ENCODE measurements around the gene PROSER1.

Gene PROSER1

DNA sequence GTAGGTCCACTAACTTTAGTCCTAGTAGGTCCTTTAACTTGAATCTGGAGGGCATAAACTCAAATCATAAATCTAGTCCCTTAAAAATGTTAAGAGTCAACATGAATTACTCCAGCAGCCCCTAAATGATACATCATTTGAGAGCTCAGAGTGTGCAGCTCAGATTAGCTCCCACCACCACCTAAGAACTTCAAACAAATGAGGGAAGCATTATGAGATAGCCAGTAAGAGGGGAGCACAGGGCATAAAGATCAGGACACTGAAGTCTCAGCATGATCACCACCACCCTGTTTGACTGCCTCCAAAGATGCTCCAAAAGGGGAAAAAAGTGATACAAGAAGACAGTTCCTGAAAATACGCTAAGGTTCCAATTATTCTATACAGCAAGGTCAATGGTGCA, 5.7 kb downstream of the PROSER1 start:
- no peak overlapping the region for H3K27ac ChIP-seq
- TF ChIP-seq, protein P1, sequence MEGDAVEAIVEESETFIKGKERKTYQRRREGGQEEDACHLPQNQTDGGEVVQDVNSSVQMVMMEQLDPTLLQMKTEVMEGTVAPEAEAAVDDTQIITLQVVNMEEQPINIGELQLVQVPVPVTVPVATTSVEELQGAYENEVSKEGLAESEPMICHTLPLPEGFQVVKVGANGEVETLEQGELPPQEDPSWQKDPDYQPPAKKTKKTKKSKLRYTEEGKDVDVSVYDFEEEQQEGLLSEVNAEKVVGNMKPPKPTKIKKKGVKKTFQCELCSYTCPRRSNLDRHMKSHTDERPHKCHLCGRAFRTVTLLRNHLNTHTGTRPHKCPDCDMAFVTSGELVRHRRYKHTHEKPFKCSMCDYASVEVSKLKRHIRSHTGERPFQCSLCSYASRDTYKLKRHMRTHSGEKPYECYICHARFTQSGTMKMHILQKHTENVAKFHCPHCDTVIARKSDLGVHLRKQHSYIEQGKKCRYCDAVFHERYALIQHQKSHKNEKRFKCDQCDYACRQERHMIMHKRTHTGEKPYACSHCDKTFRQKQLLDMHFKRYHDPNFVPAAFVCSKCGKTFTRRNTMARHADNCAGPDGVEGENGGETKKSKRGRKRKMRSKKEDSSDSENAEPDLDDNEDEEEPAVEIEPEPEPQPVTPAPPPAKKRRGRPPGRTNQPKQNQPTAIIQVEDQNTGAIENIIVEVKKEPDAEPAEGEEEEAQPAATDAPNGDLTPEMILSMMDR (conservative IDR thresholded peaks at IDR 0.05), result no peak

DNA sequence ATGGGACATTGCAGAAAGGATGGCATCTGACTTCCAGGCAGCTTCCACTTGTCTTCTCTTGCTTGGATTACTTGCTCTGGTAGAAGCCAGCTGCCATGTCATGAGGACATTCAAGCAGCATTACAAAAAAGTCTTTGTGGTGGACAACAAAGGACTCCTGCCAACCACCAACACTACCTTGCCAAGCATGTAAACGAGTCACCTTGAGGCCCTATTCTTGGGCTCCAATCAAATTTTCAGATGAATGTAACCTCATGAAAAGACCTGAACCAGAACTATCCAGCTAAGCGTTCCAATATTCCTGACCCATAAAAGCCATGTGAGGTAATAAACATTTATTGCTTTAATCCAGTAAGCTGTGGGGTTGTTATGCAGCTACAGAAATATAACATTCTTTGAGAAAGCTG, 12.5 kb downstream of the PROSER1 start:
- H3K27ac ChIP-seq, result peak overlapping the region; percentile 82
- TF ChIP-seq, protein P1 (conservative IDR thresholded peaks at IDR 0.05), result no peak

DNA sequence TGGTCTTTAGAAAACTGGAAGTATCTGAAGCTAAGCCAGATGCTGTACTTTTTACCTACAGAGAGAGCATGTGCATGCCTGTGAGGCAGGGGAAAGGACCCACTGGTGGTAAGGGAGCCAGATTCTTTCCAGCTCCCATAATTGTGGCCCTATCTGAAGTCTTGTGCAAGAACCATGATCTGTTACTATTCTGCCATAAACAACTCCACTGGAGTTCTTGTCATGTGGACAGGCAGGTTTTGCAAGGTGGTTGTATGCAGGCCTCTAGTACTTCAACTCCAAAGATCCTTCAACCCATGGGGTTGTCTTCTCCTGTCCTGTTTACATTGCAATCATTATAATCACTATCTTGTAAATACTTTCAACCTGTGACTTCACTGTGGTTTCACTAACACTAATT, 14.1 kb downstream of the PROSER1 start:
- peak overlapping the region; percentile 82 for H3K27ac ChIP-seq
- TF ChIP-seq, protein P1 (conservative IDR thresholded peaks at IDR 0.05), result no peak

DNA sequence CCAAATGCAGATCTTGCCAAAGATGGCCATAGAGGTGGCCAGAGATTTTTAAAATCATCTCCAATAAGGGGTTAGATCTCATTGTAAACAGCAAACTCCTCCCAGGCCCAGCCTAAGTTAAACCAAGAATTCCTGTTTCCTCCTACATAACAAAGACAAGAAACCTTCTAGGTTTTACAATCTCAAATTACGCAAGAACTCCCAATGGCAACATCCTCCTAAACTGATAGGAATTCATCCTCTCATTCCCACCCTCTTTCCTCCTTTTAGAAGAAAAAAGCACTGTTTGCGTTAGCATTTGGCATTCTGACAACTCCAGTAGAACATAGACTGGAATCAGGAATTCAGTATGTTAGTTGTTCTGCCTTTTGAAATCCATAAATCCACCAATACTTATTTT, 14.6 kb downstream of the PROSER1 start:
- peak overlapping the region; percentile 82 for H3K27ac ChIP-seq
- TF ChIP-seq, protein P1 (conservative IDR thresholded peaks at IDR 0.05), result no peak

DNA sequence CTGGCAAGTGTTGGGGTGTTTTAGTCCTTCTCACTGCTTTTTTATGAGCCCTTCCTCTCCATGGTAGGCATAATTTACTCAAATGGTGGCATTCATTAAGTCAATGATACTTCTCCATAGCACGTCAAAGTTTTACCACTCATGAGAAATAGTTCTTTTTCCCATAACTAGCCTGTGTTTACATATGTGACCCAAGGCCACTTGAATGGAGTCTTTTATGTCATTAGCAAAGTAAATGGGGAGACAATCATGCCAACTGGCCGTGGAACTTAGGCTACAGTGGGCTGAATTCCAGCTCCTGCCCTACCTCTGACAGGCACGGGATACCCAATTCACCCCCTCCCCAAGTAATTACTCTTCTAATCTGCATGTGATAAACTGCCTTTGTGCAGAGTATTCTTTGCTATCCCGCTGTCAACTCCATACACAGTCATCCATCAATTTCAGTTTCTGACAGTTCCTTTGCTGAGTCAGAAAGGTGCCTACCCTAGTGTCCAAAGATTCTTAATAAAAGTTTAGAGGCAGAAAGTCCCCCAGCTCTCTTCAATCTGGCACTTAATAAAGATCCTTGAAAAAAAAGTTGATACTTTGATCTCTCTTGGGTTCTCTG, 16.9 kb downstream of the PROSER1 start:
- TF ChIP-seq, protein P1 (conservative IDR thresholded peaks at IDR 0.05), result no peak
- H3K27ac ChIP-seq, result no peak overlapping the region

DNA sequence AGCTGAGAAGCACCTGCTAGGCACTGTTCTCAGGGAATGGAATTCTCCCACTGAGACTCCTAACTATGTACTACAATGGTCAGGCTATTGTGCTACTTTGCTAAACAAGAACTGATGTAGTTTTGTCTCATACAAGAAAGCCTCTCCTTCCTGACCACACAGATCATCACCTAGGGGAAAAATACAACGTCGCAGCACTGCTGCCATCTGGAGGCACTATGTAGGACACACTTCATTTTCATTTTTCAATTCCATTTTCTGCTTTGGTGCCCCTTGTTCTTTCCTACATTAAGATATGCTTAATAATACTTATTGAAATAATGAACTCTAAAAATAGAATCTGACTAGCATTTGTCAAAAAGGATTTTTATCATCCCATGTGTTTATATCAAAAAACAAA, 21.1 kb downstream of the PROSER1 start:
- TF ChIP-seq, protein P1 (conservative IDR thresholded peaks at IDR 0.05), result peak; percentile 85

DNA sequence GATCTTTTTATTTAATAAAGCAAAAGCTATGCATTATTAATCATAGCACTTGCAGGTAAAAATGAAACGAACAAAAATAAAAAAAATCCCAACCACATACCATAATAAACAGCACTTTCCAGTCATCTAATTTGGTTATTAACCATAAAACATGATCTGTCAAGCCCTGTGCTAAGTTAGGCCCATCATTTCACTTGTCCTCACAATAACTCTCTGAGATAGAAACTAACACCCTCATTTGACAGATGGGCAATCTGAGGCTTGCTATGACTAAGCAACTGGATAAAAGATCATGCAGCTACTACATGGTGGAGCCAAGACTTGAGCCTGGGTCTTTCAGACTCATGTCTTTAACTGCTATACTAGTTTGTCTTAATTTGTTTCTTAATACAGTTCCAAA, 21.8 kb downstream of the PROSER1 start:
- H3K27ac ChIP-seq, result no peak overlapping the region
- TF ChIP-seq, protein P1 (conservative IDR thresholded peaks at IDR 0.05), result no peak

More for the DNA sequence above, 21.1 kb downstream of the PROSER1 start:
- no peak overlapping the region for H3K27ac ChIP-seq

All from VCaP (cell line).